ENCODE results near the gene MYDGF. TPM values are rescaled to one million over a fixed set of nuclear protein-coding genes. Genes with fewer than 3 reads are reported as not detected.

Gene MYDGF
- total RNA-seq, 1 experiment from 2014 or later, result 92.2 TPM

DNA sequence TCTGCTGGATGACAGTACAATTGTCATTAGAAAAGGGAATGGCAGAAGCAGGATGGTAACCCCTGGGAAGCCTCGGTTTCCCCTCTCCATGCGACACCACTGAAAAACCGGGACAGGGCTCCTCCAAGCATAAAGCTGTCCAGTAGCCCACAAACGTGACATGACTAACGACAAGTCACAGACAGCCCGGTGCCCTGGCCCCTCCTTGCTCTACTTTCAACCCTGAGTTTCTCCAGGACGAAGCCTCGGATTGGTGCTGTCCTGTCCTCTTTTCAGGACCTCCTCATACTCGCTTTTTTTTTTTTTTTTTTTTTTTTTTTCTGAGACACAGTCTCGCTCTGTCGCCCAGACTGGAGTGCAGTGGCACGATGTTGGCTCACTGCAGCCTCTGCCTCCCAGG is 37.2 kb upstream of the MYDGF start:
- H3K4me3 ChIP-seq (ENCODE audit: insufficient read depth, low read depth, low read length), result no peak overlapping the region

DNA sequence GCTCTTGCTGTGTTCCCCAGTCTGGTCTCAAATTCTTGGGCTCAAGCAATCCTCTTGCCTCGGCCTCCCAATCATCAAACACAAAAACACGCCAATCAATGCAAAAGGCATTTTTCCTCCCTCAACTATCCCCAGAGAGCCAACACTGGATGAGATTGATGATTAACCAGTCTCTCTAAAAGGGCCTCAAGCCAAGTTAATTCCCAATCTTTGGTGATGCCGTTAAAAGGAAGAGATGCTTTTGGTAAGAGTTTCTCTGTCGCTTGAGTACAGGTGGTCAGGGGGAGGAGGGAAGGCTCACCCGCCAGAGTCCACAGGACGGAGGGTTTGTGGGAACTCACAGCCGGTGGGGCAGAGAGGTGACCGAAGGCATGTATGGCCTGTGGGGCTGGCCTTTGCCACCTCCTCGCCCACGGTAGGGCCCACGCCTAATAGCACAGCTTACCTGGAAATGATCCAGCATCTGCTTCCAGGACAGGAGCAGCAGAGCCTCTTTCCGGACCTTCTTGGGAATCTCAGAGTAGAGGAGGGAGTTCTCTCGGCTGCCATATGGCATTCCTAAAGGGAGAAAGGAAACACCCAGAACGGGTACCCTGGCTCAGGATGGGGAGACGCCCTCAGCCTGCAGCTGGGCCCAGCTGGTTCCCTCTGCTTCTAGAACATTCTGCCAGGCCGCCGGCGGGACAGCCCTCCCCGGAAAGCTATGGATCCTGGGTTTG is 35.4 kb upstream of the MYDGF start:
- H3K27me3 ChIP-seq (ENCODE audit: control insufficient read depth, insufficient read depth, low read length), result no peaks in the 10 kb centered on the region
- peaks cover 19% of the 10 kb centered on the region for H3K36me3 ChIP-seq (replicated peaks; ENCODE audit: control insufficient read depth, insufficient read depth, low read length)
- no peak for DNase-seq
- H3K4me3 ChIP-seq (ENCODE audit: insufficient read depth, low read depth, low read length), result no peak overlapping the region

More for the DNA sequence above, 37.2 kb upstream of the MYDGF start:
- no peak for DNase-seq
- no peaks in the 10 kb centered on the region for H3K27me3 ChIP-seq (ENCODE audit: control insufficient read depth, insufficient read depth, low read length)
- H3K36me3 ChIP-seq (replicated peaks; ENCODE audit: control insufficient read depth, insufficient read depth, low read length), result peaks cover 18% of the 10 kb centered on the region

DNA sequence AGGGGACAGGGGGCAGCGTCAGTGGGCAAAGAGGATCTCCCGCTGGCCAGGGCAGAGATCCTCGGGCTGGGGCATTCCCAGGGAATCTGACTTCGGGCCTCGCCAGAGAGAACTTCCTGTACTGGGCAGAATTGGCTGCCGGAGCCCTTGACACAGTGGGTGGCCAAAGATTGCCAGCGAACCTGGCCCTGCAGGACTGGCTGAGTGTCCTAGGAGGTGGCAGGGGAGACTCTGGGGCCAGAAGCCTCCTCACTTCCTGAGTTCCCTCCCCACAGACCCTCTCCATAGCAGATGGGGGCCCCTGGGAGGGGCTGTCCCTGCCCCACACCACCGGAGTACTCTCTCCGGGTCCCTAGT is 34.2 kb upstream of the MYDGF start:
- H3K4me3 ChIP-seq (ENCODE audit: insufficient read depth, low read depth, low read length), result no peak overlapping the region
- H3K27me3 ChIP-seq (ENCODE audit: control insufficient read depth, insufficient read depth, low read length), result no peaks in the 10 kb centered on the region
- DNase-seq, result no peak
- H3K36me3 ChIP-seq (replicated peaks; ENCODE audit: control insufficient read depth, insufficient read depth, low read length), result peaks cover 18% of the 10 kb centered on the region

DNA sequence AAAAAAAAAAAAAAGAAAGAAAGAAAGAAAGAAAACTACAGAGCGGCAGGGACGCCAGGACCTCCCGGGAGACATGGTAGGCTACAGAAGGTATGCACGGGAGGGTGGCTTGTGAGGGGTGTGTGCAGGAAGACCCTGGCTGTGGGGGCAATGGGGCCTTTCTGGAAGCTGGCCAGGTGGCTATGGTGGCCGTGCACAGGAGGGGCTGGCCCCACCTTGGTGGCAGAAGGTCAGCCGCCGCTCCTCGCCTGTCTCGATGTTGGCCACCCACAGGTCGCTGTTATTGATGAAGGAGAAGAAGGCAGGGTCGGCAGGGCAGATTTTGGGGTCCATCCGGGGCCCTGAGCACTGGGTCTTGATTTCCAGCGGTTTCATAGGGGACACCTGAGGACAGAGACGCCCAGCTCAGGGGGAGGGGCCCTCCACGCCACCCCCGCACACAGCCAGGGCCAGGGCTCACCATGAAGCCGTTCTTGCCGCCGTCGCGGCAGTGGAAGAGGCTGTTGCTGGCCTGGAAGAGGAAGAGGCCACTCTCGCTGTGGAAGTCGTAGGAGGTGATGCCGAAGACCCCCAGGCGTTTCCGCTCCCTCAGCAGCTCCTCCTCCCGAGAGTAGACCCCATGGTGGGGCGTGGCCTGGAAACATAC is 33.7 kb upstream of the MYDGF start:
- Histone ChIP-seq H3K4me3 (ENCODE audit: insufficient read depth, low read depth, low read length) (no peak overlapping the region), H3K27me3 (ENCODE audit: control insufficient read depth, insufficient read depth, low read length) (no peaks in the 10 kb centered on the region), H3K36me3 (replicated peaks; ENCODE audit: control insufficient read depth, insufficient read depth, low read length) (peaks cover 20% of the 10 kb centered on the region)
- no peak for DNase-seq

DNA sequence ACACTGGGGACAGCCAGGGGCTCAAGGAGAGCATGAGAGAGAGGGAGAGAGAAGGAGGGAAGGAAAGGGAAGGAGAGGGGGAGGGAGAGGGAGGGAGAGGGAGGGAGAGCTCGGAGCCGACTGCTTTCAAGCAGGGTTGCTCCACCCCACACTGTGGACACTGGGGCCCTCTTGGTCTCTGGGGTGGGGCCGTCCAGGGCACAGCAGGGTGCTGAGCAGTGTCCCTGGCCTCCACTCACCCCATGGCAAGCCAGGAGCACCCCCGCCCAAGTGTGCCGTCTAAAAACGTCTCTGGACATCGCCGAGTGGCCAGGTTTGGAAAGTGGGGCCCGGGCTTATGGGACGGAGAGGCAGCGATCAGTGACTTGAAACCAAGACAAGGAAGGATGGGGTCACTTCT is 32.6 kb upstream of the MYDGF start:
- DNase-seq, result no peak
- no peak overlapping the region for H3K4me3 ChIP-seq (ENCODE audit: insufficient read depth, low read depth, low read length)
- peaks cover 23% of the 10 kb centered on the region for H3K36me3 ChIP-seq (replicated peaks; ENCODE audit: control insufficient read depth, insufficient read depth, low read length)
- H3K27me3 ChIP-seq (ENCODE audit: control insufficient read depth, insufficient read depth, low read length), result no peaks in the 10 kb centered on the region

DNA sequence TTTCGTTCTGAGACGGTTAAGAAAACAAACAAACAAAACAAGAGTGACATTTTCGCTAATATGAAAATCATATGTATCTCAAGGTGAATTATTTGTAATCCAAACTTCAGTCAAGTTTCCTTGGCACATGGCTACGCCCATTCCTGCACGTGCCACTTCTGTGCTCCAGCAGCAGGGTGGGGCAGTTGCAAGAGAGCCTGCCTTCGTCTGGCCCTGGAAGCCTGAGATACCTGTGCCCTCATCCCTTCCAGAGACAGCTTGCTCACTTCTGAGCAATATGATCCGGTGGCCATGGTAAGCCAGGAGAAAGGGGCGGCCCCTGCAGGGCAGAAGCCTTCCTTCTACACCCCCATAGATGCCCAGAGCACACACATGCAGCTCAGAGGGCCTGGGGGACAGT is 31.4 kb upstream of the MYDGF start:
- no peak for DNase-seq
- Histone ChIP-seq H3K4me3 (ENCODE audit: insufficient read depth, low read depth, low read length) (no peak overlapping the region), H3K36me3 (replicated peaks; ENCODE audit: control insufficient read depth, insufficient read depth, low read length) (peaks cover 31% of the 10 kb centered on the region), H3K27me3 (ENCODE audit: control insufficient read depth, insufficient read depth, low read length) (no peaks in the 10 kb centered on the region)

DNA sequence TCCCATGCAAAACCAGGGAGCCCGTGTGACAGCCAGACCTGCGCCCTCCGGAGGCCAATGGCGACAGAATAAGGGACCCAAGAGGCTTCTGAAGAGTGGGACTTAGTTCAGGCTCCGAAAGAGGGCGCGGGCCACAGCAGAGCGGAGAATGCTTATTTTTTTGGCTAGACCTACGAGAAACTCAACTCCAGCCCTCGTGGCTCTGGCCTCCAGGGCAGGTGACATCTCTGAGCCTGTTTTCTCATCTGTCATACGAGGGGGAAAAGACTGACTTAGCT is 30.5 kb upstream of the MYDGF start:
- Histone ChIP-seq H3K27me3 (ENCODE audit: control insufficient read depth, insufficient read depth, low read length) (no peaks in the 10 kb centered on the region), H3K36me3 (replicated peaks; ENCODE audit: control insufficient read depth, insufficient read depth, low read length) (peaks cover 33% of the 10 kb centered on the region), H3K4me3 (ENCODE audit: insufficient read depth, low read depth, low read length) (no peak overlapping the region)
- DNase-seq, result no peak

DNA sequence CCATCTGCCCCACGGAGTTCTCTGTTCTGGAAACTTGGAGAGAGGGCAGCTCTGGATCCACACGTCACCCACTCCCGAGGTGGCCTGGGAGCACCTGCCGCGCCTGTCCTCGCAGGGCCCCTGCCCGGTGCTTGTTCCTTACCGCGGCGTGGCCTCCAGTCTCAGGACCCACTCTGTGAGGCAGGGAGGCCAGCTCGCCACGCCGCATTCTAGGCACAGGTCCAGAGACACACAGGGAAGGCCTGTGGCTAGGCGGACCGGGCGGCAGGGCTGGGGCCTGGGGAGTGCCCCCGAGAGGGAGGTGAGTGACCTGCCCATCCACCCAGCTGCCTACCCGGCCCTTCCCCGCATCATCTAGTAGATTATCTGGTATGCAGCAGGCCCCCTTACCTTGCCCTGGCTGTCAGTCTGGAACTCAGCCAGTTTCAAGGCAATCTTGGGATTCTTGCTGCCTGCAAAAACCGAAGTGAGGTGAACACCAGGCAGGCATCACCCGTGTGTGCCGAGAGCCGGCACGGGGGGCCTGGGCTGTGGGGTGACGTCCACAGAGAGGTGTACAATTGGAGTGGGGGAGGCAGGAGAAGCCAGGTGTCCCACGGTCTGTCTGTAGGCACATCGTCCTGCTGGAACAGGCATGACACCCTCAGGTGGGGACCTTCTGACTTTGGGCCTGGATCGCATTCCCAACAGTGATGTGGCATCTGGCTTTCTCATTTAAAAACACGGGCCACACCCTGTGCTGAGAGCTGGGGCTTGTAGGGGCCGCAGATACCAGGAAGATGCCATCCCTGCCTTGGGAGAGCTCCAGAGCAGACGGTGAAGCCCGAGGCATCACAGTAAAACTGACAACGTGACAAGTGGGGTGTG is 29.9 kb upstream of the MYDGF start:
- peaks cover 37% of the 10 kb centered on the region for H3K36me3 ChIP-seq (replicated peaks; ENCODE audit: control insufficient read depth, insufficient read depth, low read length)
- H3K27me3 ChIP-seq (ENCODE audit: control insufficient read depth, insufficient read depth, low read length), result no peaks in the 10 kb centered on the region
- no peak for DNase-seq
- no peak overlapping the region for H3K4me3 ChIP-seq (ENCODE audit: insufficient read depth, low read depth, low read length)

DNA sequence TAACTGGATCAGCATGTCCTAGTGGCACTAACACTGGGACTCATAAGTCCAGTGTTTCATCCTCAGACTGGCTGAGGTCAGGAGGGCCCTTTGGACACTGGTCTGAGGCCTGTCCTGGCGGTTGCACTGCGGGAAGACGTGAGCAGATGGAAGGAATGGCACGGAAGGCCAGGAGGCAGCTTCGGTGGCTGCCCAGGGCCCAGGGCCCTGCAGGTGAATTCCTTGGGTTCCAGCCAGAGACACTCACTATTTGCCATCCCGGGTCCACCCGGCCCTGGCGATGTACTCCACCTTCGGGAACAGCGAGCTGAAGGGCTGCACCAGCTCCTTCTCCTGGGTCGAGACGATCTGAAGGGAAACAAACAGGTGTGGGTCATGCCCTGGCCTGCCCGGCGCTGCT is 27.2 kb upstream of the MYDGF start:
- no peak for DNase-seq
- peaks cover 44% of the 10 kb centered on the region for H3K36me3 ChIP-seq (replicated peaks; ENCODE audit: control insufficient read depth, insufficient read depth, low read length)

DNA sequence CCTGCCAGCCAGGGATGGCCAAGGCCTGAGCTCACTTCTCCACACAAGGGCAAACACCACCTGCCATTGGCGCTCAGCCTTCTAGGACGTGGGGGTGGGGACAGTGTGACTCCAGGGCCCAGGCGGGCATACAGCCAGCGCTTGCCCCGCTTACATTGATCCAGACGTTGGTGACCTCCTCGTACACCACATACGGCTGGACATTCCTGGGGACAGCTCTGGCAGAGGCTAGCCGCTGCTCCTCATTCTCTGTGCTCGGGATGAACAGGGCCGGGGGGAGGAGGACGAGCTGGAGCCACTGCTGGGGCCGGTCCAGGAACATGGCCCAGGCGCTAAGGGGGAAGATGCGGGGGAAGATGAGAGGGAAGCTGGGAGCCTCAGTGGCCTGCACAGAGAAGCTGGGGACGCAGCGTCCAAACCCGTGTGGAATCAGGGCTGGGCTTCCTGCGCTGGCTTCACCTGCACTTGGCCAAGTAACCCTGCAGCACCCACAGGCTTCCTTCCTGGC is 25.1 kb upstream of the MYDGF start:
- H3K36me3 ChIP-seq (replicated peaks; ENCODE audit: control insufficient read depth, insufficient read depth, low read length), result peaks cover 38% of the 10 kb centered on the region
- H3K4me3 ChIP-seq (ENCODE audit: insufficient read depth, low read depth, low read length), result no peak overlapping the region
- no peak for DNase-seq
- no peaks in the 10 kb centered on the region for H3K27me3 ChIP-seq (ENCODE audit: control insufficient read depth, insufficient read depth, low read length)

More for the DNA sequence above, 27.2 kb upstream of the MYDGF start:
- Histone ChIP-seq H3K4me3 (ENCODE audit: insufficient read depth, low read depth, low read length) (no peak overlapping the region), H3K27me3 (ENCODE audit: control insufficient read depth, insufficient read depth, low read length) (no peaks in the 10 kb centered on the region)

DNA sequence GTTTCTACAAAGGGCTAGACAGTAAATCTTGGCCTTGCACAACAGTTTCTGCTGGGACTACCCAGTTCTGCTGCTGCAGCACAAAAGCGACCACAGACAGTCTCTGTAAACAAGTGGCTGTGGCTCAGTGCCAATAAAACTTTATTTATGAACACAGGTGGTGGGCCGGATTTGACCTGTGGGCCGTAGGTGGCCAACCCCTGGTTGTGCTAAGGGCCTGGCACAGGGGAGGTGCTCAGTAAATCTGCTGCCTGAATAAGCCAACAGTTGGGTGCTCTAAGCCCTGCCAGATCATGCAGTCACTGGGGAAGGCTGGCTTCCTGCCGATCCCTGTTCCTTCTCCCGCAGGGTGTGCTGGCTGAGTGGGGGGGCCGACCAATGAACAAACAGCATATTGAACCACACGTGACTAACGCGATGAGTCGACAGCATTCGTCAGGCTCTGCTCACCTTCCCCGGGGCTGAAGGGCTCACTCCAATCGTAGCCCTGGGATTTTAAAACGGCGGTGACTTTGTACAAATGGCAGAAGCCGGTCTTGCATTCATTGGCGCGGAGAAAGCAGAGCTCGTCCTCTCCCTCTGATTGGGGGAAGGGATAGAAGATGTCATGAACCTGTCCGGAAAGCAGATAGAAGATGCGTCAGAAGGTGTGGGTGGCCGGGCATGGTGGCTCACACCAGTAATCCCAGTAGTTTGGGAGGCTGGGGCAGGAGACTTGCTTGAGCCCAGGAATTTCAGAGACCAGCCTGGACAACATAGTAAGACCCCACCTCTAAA is 24.3 kb upstream of the MYDGF start:
- H3K36me3 ChIP-seq (replicated peaks; ENCODE audit: control insufficient read depth, insufficient read depth, low read length), result peaks cover 37% of the 10 kb centered on the region
- no peaks in the 10 kb centered on the region for H3K27me3 ChIP-seq (ENCODE audit: control insufficient read depth, insufficient read depth, low read length)
- no peak for DNase-seq
- no peak overlapping the region for H3K4me3 ChIP-seq (ENCODE audit: insufficient read depth, low read depth, low read length)

DNA sequence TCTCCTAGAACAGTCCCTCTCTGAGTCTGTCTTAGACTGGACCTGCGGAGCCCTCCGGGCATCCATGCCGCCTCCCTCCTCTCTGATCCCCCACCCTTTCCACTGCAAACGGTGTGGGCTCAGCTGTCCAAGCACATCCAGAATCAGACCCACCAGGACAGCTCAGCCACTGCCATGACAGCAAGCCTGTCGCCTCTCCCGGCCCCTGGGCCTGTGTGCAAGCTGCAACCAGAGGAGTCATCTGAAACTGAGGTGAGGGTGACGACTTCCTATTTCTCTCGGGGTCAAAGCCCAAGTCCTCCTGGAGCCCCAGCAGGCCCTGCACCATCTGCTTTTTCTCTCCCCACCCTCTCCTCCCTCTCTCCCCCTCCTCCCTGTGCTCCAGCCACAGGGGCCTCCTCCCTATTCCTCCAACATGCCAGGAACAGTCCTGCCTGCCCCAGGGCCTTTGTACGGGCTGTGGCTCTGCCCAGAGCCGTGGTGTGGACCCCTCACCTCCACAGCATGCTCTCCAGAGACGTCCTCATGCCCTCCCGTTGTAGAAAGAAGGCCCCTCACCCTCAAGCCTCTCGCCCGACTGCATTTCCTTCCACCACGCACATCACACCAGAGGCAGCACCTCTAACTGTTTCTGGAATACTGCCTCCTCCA is 23.5 kb upstream of the MYDGF start:
- Histone ChIP-seq H3K4me3 (ENCODE audit: insufficient read depth, low read depth, low read length) (no peak overlapping the region), H3K36me3 (replicated peaks; ENCODE audit: control insufficient read depth, insufficient read depth, low read length) (peaks cover 37% of the 10 kb centered on the region), H3K27me3 (ENCODE audit: control insufficient read depth, insufficient read depth, low read length) (no peaks in the 10 kb centered on the region)
- DNase-seq, result no peak

DNA sequence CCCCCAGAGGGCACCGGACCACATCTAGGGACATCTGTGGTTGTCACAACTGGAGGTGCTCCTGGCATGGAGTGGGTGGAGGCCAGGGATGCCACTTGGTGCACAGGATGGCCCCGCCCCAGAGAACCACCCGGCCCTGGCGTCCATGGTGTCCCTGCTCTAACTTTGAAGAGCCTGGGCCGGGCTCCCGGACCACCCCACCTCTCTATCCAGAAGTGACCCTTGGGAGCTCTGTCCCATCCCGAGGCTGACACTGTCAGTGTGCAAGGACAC is 22.9 kb upstream of the MYDGF start:
- DNase-seq, result no peak
- H3K4me3 ChIP-seq (ENCODE audit: insufficient read depth, low read depth, low read length), result no peak overlapping the region
- H3K36me3 ChIP-seq (replicated peaks; ENCODE audit: control insufficient read depth, insufficient read depth, low read length), result peaks cover 36% of the 10 kb centered on the region
- H3K27me3 ChIP-seq (ENCODE audit: control insufficient read depth, insufficient read depth, low read length), result no peaks in the 10 kb centered on the region

All from H7 (cell line).